K562 (cell line): ENCODE measurements around the gene GSTO2. TPM values are rescaled to one million over a fixed set of nuclear protein-coding genes. Genes with fewer than 3 reads are reported as not detected.

Experiments used
- BHLHE40 ChIP-seq: IDR thresholded peaks from 2 replicates; pipeline ENCODE4 v1.6.1; 2011; ENCODE audit warnings: low read length, improper control_type of control experiment
- FOXA1 ChIP-seq: fragments of 450-650 bp; IDR thresholded peaks from 2 replicates; pipeline ENCODE4 v1.6.1; 2016; ENCODE audit warnings: mild to moderate bottlenecking, borderline replicate concordance
- HBP1 ChIP-seq: fragments of 450-650 bp; formaldehyde crosslinking; IDR thresholded peaks from 2 replicates; pipeline ENCODE4 v1.4.0; 2022; ENCODE audit warnings: missing genetic modification characterization
- MAX ChIP-seq: sonication (generic); formaldehyde crosslinking; IDR thresholded peaks from 2 replicates; pipeline ENCODE4 v1.9.0; 2022; ENCODE audit warnings: mild to moderate bottlenecking, missing genetic modification reagents
- PATZ1 ChIP-seq: fragments of 250-450 bp; sonication (Bioruptor Pico); IDR thresholded peaks from 2 replicates; pipeline ENCODE4 v1.5.0; 2020; ENCODE audit warnings: mild to moderate bottlenecking, borderline replicate concordance
- POLR2AphosphoS5 ChIP-seq: IDR thresholded peaks from 2 replicates; pipeline ENCODE4 v1.6.1; 2011; ENCODE audit warnings: mild to moderate bottlenecking, low read depth, low read length, moderate library complexity; ENCODE audit not compliant: control insufficient read depth, insufficient read depth
- SMARCE1 ChIP-seq: fragments of 450-650 bp; IDR thresholded peaks from 2 replicates; pipeline ENCODE4 v1.7.1; 2016; ENCODE audit warnings: mild to moderate bottlenecking
- SP1 ChIP-seq: sonication (generic); formaldehyde crosslinking; IDR thresholded peaks from 2 replicates; pipeline ENCODE4 v1.8.1; 2022; ENCODE audit warnings: mild to moderate bottlenecking, missing genetic modification reagents
- SRSF7 ChIP-seq: fragments of 200-400 bp; formaldehyde crosslinking; optimal IDR thresholded peaks from 2 replicates; pipeline ENCODE3; 2017; ENCODE audit warnings: mild to moderate bottlenecking, low read depth, low read length
- ZNF280B ChIP-seq: fragments of 250-450 bp; sonication (Bioruptor Pico); IDR thresholded peaks from 2 replicates; pipeline ENCODE4 v1.5.1; 2021; ENCODE audit warnings: mild to moderate bottlenecking
- ZNF77 ChIP-seq: fragments of 250-450 bp; sonication (Bioruptor Pico); IDR thresholded peaks from 2 replicates; pipeline ENCODE4 v1.5.0; 2020
- polyA plus RNA-seq, 8 experiments: library from polyadenylated mRNA; depleted of rRNA in 4 of 8; stranded (reverse) in 5 of 8; unstranded in 3 of 8; fragments of >200 nt; fragmentation: Nextera tagmentation in 2 of 8; fragmentation: Illumina TruSeq in 1 of 8; extraction: Ambion mirVana in 2 of 8; extraction: Trizol in 1 of 8; gene quantifications; 2 replicates each; pipeline versions ENCODE4 v1.2.1 to v1.2.3, GENCODE V29; 2011 to 2014; ENCODE audit warnings: inconsistent platforms in 1 of 8, missing spikeins in 1 of 8
- total RNA-seq, 7 experiments: library from RNA; depleted of rRNA in 6 of 7; stranded (reverse); fragments of >200 nt in 6 of 7; fragmentation: Illumina TruSeq in 2 of 7; extraction: Trizol in 2 of 7; gene quantifications; 2 replicates each; pipeline versions ENCODE4 v1.2.1 to v1.2.3, GENCODE V29; 2011 to 2021; ENCODE audit warnings: low replicate concordance in 1 of 7

Gene GSTO2
- total and polyA plus RNA-seq, 9 of the 15 experiments (the other 6 are each of a cell fraction or from before 2014, with no cell fraction given): 0.18 to 1.8 (median 0.90) TPM

GRCh38 chr10:104250371-104250770 is 18.6 kb upstream of the GSTO2 start (continued):
- TF ChIP-seq POLR2AphosphoS5: no peak
- no peak for TF ChIP-seq BHLHE40
- no peak for TF ChIP-seq PATZ1 (CRISPR knock-in tag)
- TF ChIP-seq SRSF7: no peak
- TF ChIP-seq SMARCE1: no peak
- no peak for TF ChIP-seq SP1 (CRISPR knock-in tag)
- no peak for TF ChIP-seq MAX (CRISPR knock-in tag)
- no peak for TF ChIP-seq ZNF280B
- no peak for TF ChIP-seq HBP1
- TF ChIP-seq FOXA1: no peak
- no peak for TF ChIP-seq ZNF77 (CRISPR knock-in tag)
